H9 (cell line): ENCODE measurements around the gene SEMA3D. TPM values are rescaled to one million over a fixed set of nuclear protein-coding genes. Genes with fewer than 3 reads are reported as not detected.

Experiments used
- DNase-seq: peaks from one replicate; pipeline ENCODE4 v3.0.0-alpha.2; 2017
- H2AFZ ChIP-seq: one replicate; pipeline ENCODE4 v1.6.1; 2013; ENCODE audit warnings: mild to moderate bottlenecking, low read length, control low read depth, moderate library complexity
- H2AK5ac ChIP-seq: 2 replicates; pipeline ENCODE4 v1.6.1; 2013; ENCODE audit warnings: low read length, control low read depth, mixed read lengths; ENCODE audit not compliant: insufficient read length
- H2BK120ac ChIP-seq: one replicate; pipeline ENCODE4 v1.6.1; 2013; ENCODE audit warnings: low read depth, mild to moderate bottlenecking, low read length, control low read depth, inconsistent platforms; ENCODE audit not compliant: poor library complexity, severe bottlenecking
- H2BK12ac ChIP-seq: 2 replicates; pipeline ENCODE4 v1.6.1; 2013; ENCODE audit warnings: low read length, control low read depth, mixed read lengths, low read depth; ENCODE audit not compliant: insufficient read length
- H2BK15ac ChIP-seq: 2 replicates; pipeline ENCODE4 v1.6.1; 2013; ENCODE audit warnings: low read depth, low read length, control low read depth
- H2BK20ac ChIP-seq: one replicate; pipeline ENCODE4 v1.6.1; 2013; ENCODE audit warnings: low read depth, mild to moderate bottlenecking, low read length, control low read depth, inconsistent platforms; ENCODE audit not compliant: poor library complexity, severe bottlenecking
- H2BK5ac ChIP-seq: 2 replicates; pipeline ENCODE4 v1.6.1; 2013; ENCODE audit warnings: low read length, control low read depth, mixed read lengths; ENCODE audit not compliant: insufficient read length
- H3K14ac ChIP-seq: 2 replicates; pipeline ENCODE4 v1.6.1; 2013; ENCODE audit warnings: low read length, control low read depth; ENCODE audit not compliant: insufficient read depth
- H3K18ac ChIP-seq: 2 replicates; pipeline ENCODE4 v1.6.1; 2013; ENCODE audit warnings: low read depth, mild to moderate bottlenecking, mixed read lengths, low read length, control low read depth; ENCODE audit not compliant: insufficient read length
- H3K23ac ChIP-seq: 2 replicates; pipeline ENCODE4 v1.6.1; 2013; ENCODE audit warnings: low read length, control low read depth, mixed read lengths, low read depth; ENCODE audit not compliant: insufficient read length
- H3K23me2 ChIP-seq: 2 replicates; pipeline ENCODE4 v1.6.1; 2013; ENCODE audit warnings: low read depth, mild to moderate bottlenecking, mixed read lengths, low read length, control low read depth; ENCODE audit not compliant: insufficient read length, poor library complexity, severe bottlenecking
- H3K27ac ChIP-seq: 2 replicates; pipeline ENCODE4 v1.5.1; 2013; ENCODE audit warnings: low read length, control low read depth, mixed read lengths, low read depth; ENCODE audit not compliant: insufficient read length
- H3K27me3 ChIP-seq: 2 replicates; pipeline ENCODE4 v1.6.1; 2013; ENCODE audit warnings: low read length, control low read depth, inconsistent platforms; ENCODE audit not compliant: insufficient read depth
- H3K4ac ChIP-seq: 2 replicates; pipeline ENCODE4 v1.6.1; 2013; ENCODE audit warnings: low read depth, mild to moderate bottlenecking, control low read depth, inconsistent platforms, low read length, moderate library complexity
- H3K4me1 ChIP-seq: 2 replicates; pipeline ENCODE4 v1.6.1; 2013; ENCODE audit warnings: low read length, control low read depth, inconsistent platforms; ENCODE audit not compliant: insufficient read depth
- H3K4me2 ChIP-seq: 2 replicates; pipeline ENCODE4 v1.6.1; 2013; ENCODE audit warnings: low read length, control low read depth, mixed read lengths; ENCODE audit not compliant: insufficient read length, insufficient read depth
- H3K56ac ChIP-seq: 2 replicates; pipeline ENCODE4 v1.6.1; 2013; ENCODE audit warnings: low read depth, mild to moderate bottlenecking, mixed read lengths, low read length, control low read depth; ENCODE audit not compliant: insufficient read length
- H3K79me1 ChIP-seq: 2 replicates; pipeline ENCODE4 v1.6.1; 2013; ENCODE audit warnings: low read depth, mild to moderate bottlenecking, moderate library complexity, low read length, control low read depth, inconsistent platforms; ENCODE audit not compliant: insufficient read depth, poor library complexity, severe bottlenecking
- H3K79me2 ChIP-seq: 2 replicates; pipeline ENCODE4 v1.6.1; 2013; ENCODE audit warnings: low read length, control low read depth, inconsistent platforms; ENCODE audit not compliant: insufficient read depth
- H3K9ac ChIP-seq: 2 replicates; pipeline ENCODE4 v1.6.1; 2013; ENCODE audit warnings: low read length, control low read depth, mixed read lengths; ENCODE audit not compliant: insufficient read length; ENCODE audit errors: extremely low read depth
- H3K9me3 ChIP-seq: one replicate; pipeline ENCODE4 v1.6.1; 2013; ENCODE audit warnings: low read depth, low read length, inconsistent platforms; ENCODE audit not compliant: control insufficient read depth
- H3T11ph ChIP-seq: one replicate; pipeline ENCODE4 v1.6.1; 2013; ENCODE audit warnings: mild to moderate bottlenecking, low read length, control low read depth, inconsistent platforms
- H4K20me1 ChIP-seq: one replicate; pipeline ENCODE4 v1.6.1; 2013; ENCODE audit not compliant: control insufficient read depth, insufficient read length, insufficient read depth
- H4K5ac ChIP-seq: 2 replicates; pipeline ENCODE4 v1.6.1; 2013; ENCODE audit warnings: low read depth, mild to moderate bottlenecking, mixed read lengths, low read length, control low read depth; ENCODE audit not compliant: insufficient read length
- H4K8ac ChIP-seq: replicated peaks from 2 replicates; pipeline ENCODE4 v1.6.1; 2013; ENCODE audit warnings: low read length, control low read depth, mixed read lengths, low read depth; ENCODE audit not compliant: insufficient read length
- H4K91ac ChIP-seq: 2 replicates; pipeline ENCODE4 v1.6.1; 2013; ENCODE audit warnings: low read depth, mild to moderate bottlenecking, moderate library complexity, mixed read lengths, low read length, control low read depth; ENCODE audit not compliant: insufficient read length
- H3K27ac Mint-ChIP-seq, 3 experiments: 2 replicates in 2 of 3; 3 replicates in 1 of 3; pipeline ENCODE4 v1.8.0; 2020 to 2021; ENCODE audit warnings: mixed read lengths in 3 of 3, mild to moderate bottlenecking in 1 of 3, moderate library complexity in 1 of 3
- H3K27me3 Mint-ChIP-seq: 2 replicates; pipeline ENCODE4 v1.8.0; 2021; ENCODE audit warnings: low read depth, mild to moderate bottlenecking, moderate library complexity, mixed read lengths
- H3K36me3 Mint-ChIP-seq, 3 experiments: 2 replicates in 2 of 3; 3 replicates in 1 of 3; pipeline ENCODE4 v1.8.0; 2020 to 2021; ENCODE audit warnings: low read depth in 3 of 3, mixed read lengths in 3 of 3; ENCODE audit not compliant: insufficient read depth in 1 of 3
- H3K4me1 Mint-ChIP-seq, 2 experiments: 2 replicates each; pipeline ENCODE4 v1.8.0; 2020; ENCODE audit warnings: mixed read lengths in 2 of 2
- H3K4me3 Mint-ChIP-seq, 2 experiments: 2 replicates in 1 of 2; 3 replicates in 1 of 2; pipeline ENCODE4 v1.8.0; 2020 to 2021; ENCODE audit warnings: mild to moderate bottlenecking in 2 of 2, mixed read lengths in 2 of 2, moderate library complexity in 1 of 2
- H3K9me3 Mint-ChIP-seq, 2 experiments: 2 replicates in 1 of 2; 3 replicates in 1 of 2; pipeline ENCODE4 v1.8.0; 2020; ENCODE audit warnings: mild to moderate bottlenecking in 2 of 2, mixed read lengths in 2 of 2, moderate library complexity in 1 of 2
- CTCF ChIP-seq: fragments of 200-600 bp; sonication (generic); conservative IDR thresholded peaks from 3 replicates; pipeline ENCODE4 v1.8.0; 2021; ENCODE audit warnings: antibody characterized with exemption, mild to moderate bottlenecking
- WGBS: extraction: QIAGEN DNeasy Blood & Tissue Kit; methylation state at CpG from one replicate; pipeline ENCODE4 v1.1.7; 2013; ENCODE audit warnings: missing lambda C conversion rate, low lambda C conversion rate, mixed read lengths; ENCODE audit not compliant: insufficient read length; ENCODE audit errors: extremely low coverage; 5-methylcytosine and 5-hydroxymethylcytosine counted together
- total RNA-seq: library from RNA; stranded (reverse); gene quantifications from 2 replicates; pipeline ENCODE4 v1.2.1, GENCODE V29; 2021

The SEMA3D gene
- total RNA-seq, 1 experiment from 2014 or later, result 5.4 TPM

DNA sequence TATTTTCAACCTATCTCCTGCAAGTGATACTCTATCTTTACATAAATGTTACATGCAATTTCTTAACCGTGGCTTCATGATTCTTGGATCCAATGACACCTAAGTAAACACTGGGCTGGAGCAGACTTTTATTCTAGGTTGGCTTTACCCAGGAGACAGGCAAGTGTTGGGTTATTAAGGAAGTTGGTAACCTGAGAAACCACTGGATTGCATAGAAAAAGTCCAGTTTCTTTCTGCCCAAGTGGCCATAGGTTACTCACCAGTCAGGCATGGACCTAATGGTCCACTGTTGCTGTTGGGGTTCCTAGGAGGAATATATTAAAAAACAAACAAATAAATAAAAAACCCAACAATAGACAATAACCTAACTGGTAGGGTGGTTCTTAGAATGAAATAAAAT is 112.8 kb downstream of the SEMA3D start:
- no peak for DNase-seq
- H3K4me1 Mint-ChIP-seq, result peaks cover 0 to 13% of the 10 kb centered on the region in 2 experiments; a peak in 3 of 4 replicates

More for the DNA sequence above, 112.8 kb downstream of the SEMA3D start:
- Histone ChIP-seq H2AK5ac (no peak overlapping the region), H3K27me3 (no peaks in the 10 kb centered on the region), H4K20me1 (no peaks in the 10 kb centered on the region), H4K91ac (no peak overlapping the region), H3K56ac (no peak overlapping the region), H3K23me2 (no peaks in the 10 kb centered on the region), H3K14ac (no peak overlapping the region), H3K4me1 (no peaks in the 10 kb centered on the region), H3K9ac (no peak overlapping the region), H2BK20ac (no peak overlapping the region), H2AFZ (no peak overlapping the region), H2BK15ac (no peak overlapping the region), H2BK12ac (no peak overlapping the region), H3K18ac (no peak overlapping the region), H3K4me2 (no peak overlapping the region), H3K79me2 (no peaks in the 10 kb centered on the region), H4K5ac (no peak overlapping the region), H3K23ac (no peak overlapping the region), H3K79me1 (no peaks in the 10 kb centered on the region), H2BK5ac (no peak overlapping the region), H2BK120ac (no peak overlapping the region), H4K8ac (no peak overlapping the region), H3K27ac (no peak overlapping the region), H3K9me3 (no peaks in the 10 kb centered on the region), H3K4ac (no peak overlapping the region), H3T11ph (no peak overlapping the region)
- no peak overlapping the region for H3K4me3 Mint-ChIP-seq
- no peak for TF ChIP-seq CTCF
- H3K9me3 Mint-ChIP-seq, result no peaks in the 10 kb centered on the region
- H3K27me3 Mint-ChIP-seq, result no peaks in the 10 kb centered on the region
- no peaks in the 10 kb centered on the region for H3K36me3 Mint-ChIP-seq
- H3K27ac Mint-ChIP-seq, result no peak overlapping the region
- WGBS, result no CpG with 5 or more reads among the region's 1 CpG
